ENCODE measurements around the gene GLYATL2. TPM values are rescaled to one million over a fixed set of nuclear protein-coding genes. Genes with fewer than 3 reads are reported as not detected.

GLYATL2 gene
- total RNA-seq, 1 donor from 2014 or later: 0.60 TPM

DNA sequence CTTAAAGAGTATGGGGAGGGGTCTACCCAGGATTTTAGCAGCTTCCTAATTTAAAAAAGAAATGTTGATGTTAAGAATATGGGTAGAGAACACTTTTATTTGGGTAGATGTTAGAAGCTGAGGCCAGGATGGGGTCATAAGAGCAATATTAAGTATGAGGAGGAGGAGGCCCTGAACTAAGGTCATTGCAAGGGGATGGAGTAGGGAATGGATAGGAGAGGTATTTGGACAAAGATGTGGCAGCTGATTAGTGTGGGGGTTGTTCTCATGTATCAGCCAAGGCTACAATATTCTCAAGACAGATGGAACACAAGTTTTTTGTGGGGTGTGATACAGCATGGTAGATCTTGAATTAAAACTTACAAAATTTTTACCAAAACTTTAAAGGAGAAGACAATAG, 35.7 kb upstream of the GLYATL2 start:
- Mint-ChIP-seq H3K9me3 (ENCODE audit: low read depth) (peaks cover 54% of the 10 kb centered on the region), H3K4me1 (ENCODE audit: low read depth) (no peaks in the 10 kb centered on the region), H3K4me3 (ENCODE audit: low read depth) (no peak overlapping the region), H3K27me3 (no peaks in the 10 kb centered on the region), H3K27ac (no peak overlapping the region), H3K36me3 (ENCODE audit: insufficient read depth) (peaks cover 53% of the 10 kb centered on the region)
- DNase-seq (ENCODE audit: low spot score, unreplicated experiment): no peak
- TF ChIP-seq, protein P1, sequence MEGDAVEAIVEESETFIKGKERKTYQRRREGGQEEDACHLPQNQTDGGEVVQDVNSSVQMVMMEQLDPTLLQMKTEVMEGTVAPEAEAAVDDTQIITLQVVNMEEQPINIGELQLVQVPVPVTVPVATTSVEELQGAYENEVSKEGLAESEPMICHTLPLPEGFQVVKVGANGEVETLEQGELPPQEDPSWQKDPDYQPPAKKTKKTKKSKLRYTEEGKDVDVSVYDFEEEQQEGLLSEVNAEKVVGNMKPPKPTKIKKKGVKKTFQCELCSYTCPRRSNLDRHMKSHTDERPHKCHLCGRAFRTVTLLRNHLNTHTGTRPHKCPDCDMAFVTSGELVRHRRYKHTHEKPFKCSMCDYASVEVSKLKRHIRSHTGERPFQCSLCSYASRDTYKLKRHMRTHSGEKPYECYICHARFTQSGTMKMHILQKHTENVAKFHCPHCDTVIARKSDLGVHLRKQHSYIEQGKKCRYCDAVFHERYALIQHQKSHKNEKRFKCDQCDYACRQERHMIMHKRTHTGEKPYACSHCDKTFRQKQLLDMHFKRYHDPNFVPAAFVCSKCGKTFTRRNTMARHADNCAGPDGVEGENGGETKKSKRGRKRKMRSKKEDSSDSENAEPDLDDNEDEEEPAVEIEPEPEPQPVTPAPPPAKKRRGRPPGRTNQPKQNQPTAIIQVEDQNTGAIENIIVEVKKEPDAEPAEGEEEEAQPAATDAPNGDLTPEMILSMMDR (IDR thresholded peaks at IDR 0.05; ENCODE audit: unreplicated experiment): no peak

DNA sequence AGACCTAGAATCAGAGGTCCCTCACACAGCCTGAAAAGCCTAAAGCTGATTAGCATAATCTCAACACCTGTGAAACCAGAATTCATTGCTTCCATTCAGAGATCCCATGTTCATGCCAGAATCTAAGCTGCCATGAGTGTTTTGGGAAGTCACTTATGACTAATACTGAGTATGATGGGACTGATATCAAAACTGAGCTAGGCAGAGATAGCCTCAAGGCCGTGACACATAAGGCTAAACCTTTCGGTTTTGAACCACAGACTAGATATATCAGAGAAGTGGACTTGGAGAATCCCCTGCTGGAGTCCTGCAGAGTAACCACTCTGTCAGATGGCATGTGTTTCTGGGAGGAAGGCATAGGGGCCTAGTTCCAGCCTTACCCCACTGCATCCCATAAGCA, 23.1 kb upstream of the GLYATL2 start:
- H3K27me3 Mint-ChIP-seq: no peaks in the 10 kb centered on the region
- DNase-seq (ENCODE audit: low spot score, unreplicated experiment): no peak
- no peak overlapping the region for H3K27ac Mint-ChIP-seq
- TF ChIP-seq, protein P1 (IDR thresholded peaks at IDR 0.05; ENCODE audit: unreplicated experiment): no peak
- H3K9me3 Mint-ChIP-seq (ENCODE audit: low read depth): peaks cover 42% of the 10 kb centered on the region
- H3K4me1 Mint-ChIP-seq (ENCODE audit: low read depth): no peaks in the 10 kb centered on the region
- no peak overlapping the region for H3K4me3 Mint-ChIP-seq (ENCODE audit: low read depth)
- H3K36me3 Mint-ChIP-seq (ENCODE audit: insufficient read depth): peaks cover 10% of the 10 kb centered on the region

DNA sequence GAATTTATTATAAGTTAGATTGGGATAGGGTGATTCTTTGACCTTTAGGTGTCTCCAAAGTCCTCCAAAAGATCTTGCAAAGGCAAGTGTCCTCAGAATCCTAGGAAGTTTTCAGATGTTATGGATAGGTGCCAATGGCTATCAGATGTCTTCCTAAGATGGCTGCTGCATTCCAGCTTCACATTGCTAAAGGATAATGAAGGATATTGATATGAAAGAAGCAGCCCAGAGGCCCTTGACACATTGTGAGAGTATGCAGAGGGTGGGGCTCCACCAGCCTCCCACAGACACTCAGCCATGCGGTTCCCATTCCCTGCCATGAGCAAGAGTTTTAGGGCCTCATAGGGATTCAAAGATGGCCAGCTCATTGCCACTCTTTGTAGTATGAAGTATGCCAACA, 22.3 kb upstream of the GLYATL2 start:
- Mint-ChIP-seq H3K9me3 (ENCODE audit: low read depth) (peaks cover 49% of the 10 kb centered on the region), H3K36me3 (ENCODE audit: insufficient read depth) (peaks cover 10% of the 10 kb centered on the region), H3K4me3 (ENCODE audit: low read depth) (no peak overlapping the region), H3K4me1 (ENCODE audit: low read depth) (no peaks in the 10 kb centered on the region), H3K27me3 (no peaks in the 10 kb centered on the region), H3K27ac (no peak overlapping the region)
- TF ChIP-seq, protein P1 (IDR thresholded peaks at IDR 0.05; ENCODE audit: unreplicated experiment): no peak
- no peak for DNase-seq (ENCODE audit: low spot score, unreplicated experiment)

DNA sequence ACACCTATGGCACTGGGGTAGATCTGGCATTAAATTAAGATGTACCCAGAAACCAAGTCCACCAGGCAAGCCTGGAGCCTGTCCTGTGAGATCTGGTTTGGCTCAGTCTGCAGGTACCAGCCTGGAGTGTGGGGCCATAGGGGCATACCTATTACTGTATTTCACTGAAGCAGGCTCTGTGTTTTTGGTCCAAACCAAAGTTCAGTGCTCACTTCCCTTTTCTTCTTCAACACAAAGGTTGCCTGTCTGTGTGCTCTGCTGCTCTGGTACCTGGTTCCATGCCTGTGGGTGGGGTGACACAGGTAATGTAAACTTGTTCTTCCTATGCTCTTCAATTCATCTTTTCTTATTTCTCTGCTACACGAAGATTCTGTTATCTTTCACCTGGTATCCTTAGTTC, 19.8 kb upstream of the GLYATL2 start:
- Mint-ChIP-seq H3K4me1 (ENCODE audit: low read depth) (no peaks in the 10 kb centered on the region), H3K27me3 (no peaks in the 10 kb centered on the region), H3K36me3 (ENCODE audit: insufficient read depth) (peaks cover 6% of the 10 kb centered on the region), H3K9me3 (ENCODE audit: low read depth) (peaks cover 58% of the 10 kb centered on the region), H3K27ac (no peak overlapping the region), H3K4me3 (ENCODE audit: low read depth) (no peak overlapping the region)
- TF ChIP-seq, protein P1 (IDR thresholded peaks at IDR 0.05; ENCODE audit: unreplicated experiment): no peak
- DNase-seq (ENCODE audit: low spot score, unreplicated experiment): no peak

DNA sequence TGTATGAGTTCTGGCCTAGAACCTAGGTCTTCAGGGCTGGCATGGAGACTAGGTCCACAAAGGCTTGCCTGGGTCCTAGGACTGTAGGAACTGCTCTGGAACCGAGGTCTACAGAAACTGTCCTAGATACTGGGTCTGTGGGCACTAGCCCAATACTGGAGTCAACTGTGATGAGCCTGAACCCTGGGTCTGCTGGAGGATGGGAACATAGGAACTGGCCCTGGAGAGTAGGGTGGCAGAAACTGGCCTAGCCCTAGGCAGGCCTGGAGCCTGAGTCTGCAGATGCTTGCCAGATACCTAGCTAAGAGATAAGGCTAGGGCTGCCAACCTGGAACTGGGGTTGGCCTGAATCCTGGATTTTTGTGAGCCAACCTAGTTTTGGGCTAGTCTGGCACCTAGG, 19.2 kb upstream of the GLYATL2 start:
- TF ChIP-seq, protein P1 (IDR thresholded peaks at IDR 0.05; ENCODE audit: unreplicated experiment): no peak
- H3K27ac Mint-ChIP-seq: no peak overlapping the region

More for the DNA sequence above, 19.2 kb upstream of the GLYATL2 start:
- Mint-ChIP-seq H3K27me3 (no peaks in the 10 kb centered on the region), H3K4me1 (ENCODE audit: low read depth) (no peaks in the 10 kb centered on the region), H3K9me3 (ENCODE audit: low read depth) (peaks cover 61% of the 10 kb centered on the region), H3K4me3 (ENCODE audit: low read depth) (no peak overlapping the region), H3K36me3 (ENCODE audit: insufficient read depth) (peaks cover 6% of the 10 kb centered on the region)
- no peak for DNase-seq (ENCODE audit: low spot score, unreplicated experiment)
